AG04449 (cell line): ENCODE results near the gene TSPAN14.
"Not testable (repeated sequence)": the region's sequence is repeated elsewhere in the genome, so short reads cannot be mapped to it uniquely, and the experiment has no call there.

Experiments
- CTCF ChIA-PET: fragments of 350-600 bp; formaldehyde crosslinking; extraction: SDS; loops from one replicate; lab custom pipeline; 2021; ENCODE audit warnings: antibody characterized with exemption; lab: Yijun Ruan, JAX
- POLR2A ChIA-PET: fragments of 400-600, 350-600 bp; formaldehyde crosslinking; extraction: SDS; loops from one replicate; lab custom pipeline; 2020; ENCODE audit warnings: antibody characterized with exemption, inconsistent platforms; lab: Yijun Ruan, JAX
- DNase-seq: peaks from one replicate; pipeline ENCODE4 v3.0.0-alpha.2; 2010; ENCODE audit warnings: low read depth, low spot score
- H3K4me3 ChIP-seq: 2 replicates; pipeline ENCODE4 v1.5.1; 2011; ENCODE audit warnings: low read depth, mild to moderate bottlenecking, control low read depth, low read length
- CTCF ChIP-seq: IDR thresholded peaks from one replicate; pipeline ENCODE4 v1.5.1; 2011; ENCODE audit warnings: mild to moderate bottlenecking, moderate library complexity, low read length, control low read depth, inconsistent platforms; ENCODE audit not compliant: insufficient read depth; ENCODE audit errors: missing control alignments

TSPAN14 gene

GRCh38 chr10:80476685-80477084, 22.6 kb downstream of the TSPAN14 start:
- POLR2A ChIA-PET = no interaction called here
- CTCF ChIA-PET = interaction anchor here (2.0 kb wide), 1 partner anchor 25 kb away, joined by 5 read pairs; no protein-coding TSS in a partner anchor

GRCh38 chr10:80477813-80478212, 23.7 kb downstream of the TSPAN14 start:
- no peak for DNase-seq
- ChIA-PET POLR2A (no interaction called here), CTCF (interaction anchor here (1.0 to 2.0 kb wide), 4 partner anchors 13 to 28 kb away, joined by 3 to 9 read pairs (median 4); no protein-coding TSS in a partner anchor)
- no peak overlapping the region for H3K4me3 ChIP-seq
- TF ChIP-seq CTCF = no peak

More at GRCh38 chr10:80476685-80477084, 22.6 kb downstream of the TSPAN14 start:
- TF ChIP-seq CTCF = no peak
- DNase-seq = no peak
- H3K4me3 ChIP-seq = no peak overlapping the region

- DNase-seq, H3K4me3 ChIP-seq, CTCF ChIA-PET, POLR2A ChIA-PET: not testable (repeated sequence)
Observed at GRCh38 chr10:80480373-80480772, 26.3 kb downstream of the TSPAN14 start.

GRCh38 chr10:80480852-80481251, 26.7 kb downstream of the TSPAN14 start:
- no peak for TF ChIP-seq CTCF
- DNase-seq = no peak
- ChIA-PET POLR2A (no interaction called here), CTCF (interaction anchor here (1.4 to 2.0 kb wide), 2 partner anchors 8 to 24 kb away, joined by 4 to 11 read pairs; no protein-coding TSS in a partner anchor)
- no peak overlapping the region for H3K4me3 ChIP-seq

GRCh38 chr10:80484243-80484642, 30.1 kb downstream of the TSPAN14 start:
- no peak overlapping the region for H3K4me3 ChIP-seq
- CTCF ChIA-PET = interaction anchor here (3.7 kb wide), 1 partner anchor 22 kb away, joined by 23 read pairs; no protein-coding TSS in a partner anchor
- no peak for DNase-seq
- POLR2A ChIA-PET = interaction anchor here (1.0 kb wide), 1 partner anchor 26 kb away, joined by 3 read pairs; no protein-coding TSS in a partner anchor
- no peak for TF ChIP-seq CTCF

GRCh38 chr10:80484676-80485075, 30.6 kb downstream of the TSPAN14 start:
- no peak overlapping the region for H3K4me3 ChIP-seq
- POLR2A ChIA-PET = interaction anchor here (1.0 kb wide), 1 partner anchor 25 kb away, joined by 3 read pairs; no protein-coding TSS in a partner anchor
- CTCF ChIA-PET = interaction anchor here (3.7 kb wide), 1 partner anchor 21 kb away, joined by 23 read pairs; no protein-coding TSS in a partner anchor
- no peak for TF ChIP-seq CTCF
- DNase-seq = no peak
